DMS114 treated with DMSO at 0.1 percent for 48 hours (cell line): Measurements from ENCODE around the gene SCRN2.

ENCODE experiments used
- DNase-seq: peaks from one replicate; lab custom pipeline; 2025; ENCODE audit not compliant: unreplicated experiment; lab: John Stamatoyannopoulos, UW

Gene SCRN2

GRCh38 chr17:47822785-47823184 lies 18.3 kb downstream of the SCRN2 start:
- no peak for DNase-seq

GRCh38 chr17:47821424-47822391 lies 19.4 kb downstream of the SCRN2 start, which contains the start of gene OSBPL7:
Gene OSBPL7 (minus strand): TSS chr17:47821794. CDS start chr17:47820278, 1,516 bp downstream.
- no peak for DNase-seq

GRCh38 chr17:47821031-47821423 lies 20.0 kb downstream of the SCRN2 start:
- no peak for DNase-seq

GRCh38 chr17:47820033-47820789 lies 20.9 kb downstream of the SCRN2 start:
- DNase-seq, result no peak

GRCh38 chr17:47819475-47819874 lies 21.6 kb downstream of the SCRN2 start:
- DNase-seq, result no peak

GRCh38 chr17:47818002-47818695 lies 22.9 kb downstream of the SCRN2 start:
- DNase-seq, result no peak

- no peak for DNase-seq
Measured at GRCh38 chr17:47816947-47817346, 24.1 kb downstream of the SCRN2 start.

GRCh38 chr17:47816111-47816735 lies 24.9 kb downstream of the SCRN2 start:
- DNase-seq, result no peak

- no peak for DNase-seq
Measured at GRCh38 chr17:47815106-47815918, 25.8 kb downstream of the SCRN2 start.

GRCh38 chr17:47813512-47814031 lies 27.5 kb downstream of the SCRN2 start:
- no peak for DNase-seq

GRCh38 chr17:47813077-47813476 lies 28.0 kb downstream of the SCRN2 start:
- no peak for DNase-seq

GRCh38 chr17:47812146-47812920 lies 28.7 kb downstream of the SCRN2 start:
- DNase-seq, result no peak

- no peak for DNase-seq
Measured at GRCh38 chr17:47811709-47812108, 29.4 kb downstream of the SCRN2 start.

- no peak for DNase-seq
Measured at GRCh38 chr17:47810901-47811635, 30.0 kb downstream of the SCRN2 start.

- no peak for DNase-seq
Measured at GRCh38 chr17:47810200-47810821, 30.8 kb downstream of the SCRN2 start.

GRCh38 chr17:47808830-47809480 lies 32.1 kb downstream of the SCRN2 start:
- DNase-seq, result no peak
